ENCODE data around the gene OR52D1.

OR52D1 gene

GRCh38 chr11:5514841-5515240 is 26.4 kb downstream of the OR52D1 start:
- no peak for DNase-seq

GRCh38 chr11:5516599-5516998 is 28.1 kb downstream of the OR52D1 start, which contains the start of gene UBQLNL:
TSS of gene UBQLNL (minus strand) at chr11:5516699. CDS start at chr11:5516441, 258 bp downstream.
- no peak for DNase-seq

- no peak for DNase-seq
Observed at GRCh38 chr11:5521540-5521939, 33.1 kb downstream of the OR52D1 start.

- no peak for DNase-seq
Observed at GRCh38 chr11:5522308-5522707, 33.8 kb downstream of the OR52D1 start.

GRCh38 chr11:5524756-5525155 is 36.3 kb downstream of the OR52D1 start:
- no peak for DNase-seq

- no peak for DNase-seq
Observed at GRCh38 chr11:5527716-5528115, 39.2 kb downstream of the OR52D1 start.

GRCh38 chr11:5528495-5528894 is 40.0 kb downstream of the OR52D1 start:
- DNase-seq = no peak

GRCh38 chr11:5531053-5531831 is 42.8 kb downstream of the OR52D1 start:
- no peak for DNase-seq

- DNase-seq = no peak
Observed at GRCh38 chr11:5534046-5534445, 45.6 kb downstream of the OR52D1 start.

- no peak for DNase-seq
Observed at GRCh38 chr11:5536482-5536881, 48.0 kb downstream of the OR52D1 start.
